Fibroblast of skin of right biceps (primary cell): ENCODE data around the gene HOXB5.

Experiments
- DNase-seq: peaks from one replicate; pipeline ENCODE4 v3.0.0-alpha.2; 2013

HOXB5 gene

GRCh38 chr17:48601207-48601538 lies 7.6 kb upstream of the HOXB5 start:
- no peak for DNase-seq

DNA sequence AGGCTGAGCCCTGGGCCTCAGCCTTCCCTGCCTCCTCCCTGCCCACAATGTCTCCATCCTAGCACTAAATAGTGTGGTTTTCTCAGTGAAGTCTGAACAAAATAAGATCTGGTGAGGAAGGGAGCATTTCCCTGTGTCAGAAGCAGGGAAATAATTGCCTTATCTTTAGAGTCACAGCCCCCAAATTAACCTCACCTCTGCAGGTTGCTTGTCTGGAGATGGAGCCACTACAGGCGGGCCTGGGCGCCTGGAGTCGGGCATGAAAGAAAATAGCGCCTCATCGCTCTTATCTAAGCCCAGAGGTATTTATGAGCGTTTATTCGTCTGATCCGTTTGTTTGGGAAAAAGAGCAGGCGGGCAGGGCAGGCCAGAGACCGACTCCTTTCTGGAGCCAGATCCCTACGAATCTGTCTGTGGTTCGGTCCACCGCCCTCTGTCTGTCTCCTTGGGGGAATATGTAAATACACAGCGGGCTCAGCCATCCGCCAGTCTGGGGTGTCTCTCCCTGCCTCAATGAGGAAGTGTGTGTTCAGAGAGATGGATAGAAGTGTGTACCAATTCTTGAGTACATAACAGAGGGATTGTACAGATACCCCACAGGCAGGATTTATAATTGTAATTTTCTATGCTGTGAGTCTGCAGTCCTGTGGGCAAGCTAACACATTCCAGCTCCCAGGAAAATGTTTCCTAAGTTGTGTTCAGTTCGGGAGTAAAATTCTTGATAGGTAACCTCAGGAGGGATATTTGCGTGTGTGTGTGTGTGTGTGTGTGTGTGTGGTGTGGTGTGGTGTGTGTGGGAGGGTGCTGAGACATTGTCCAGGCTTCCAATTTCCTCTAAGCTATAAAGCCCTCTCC lies 6.9 kb upstream of the HOXB5 start:
- no peak for DNase-seq

GRCh38 chr17:48599354-48599753 lies 5.8 kb upstream of the HOXB5 start:
- no peak for DNase-seq

- no peak for DNase-seq
Measured at GRCh38 chr17:48598736-48599135, 5.2 kb upstream of the HOXB5 start.

DNA sequence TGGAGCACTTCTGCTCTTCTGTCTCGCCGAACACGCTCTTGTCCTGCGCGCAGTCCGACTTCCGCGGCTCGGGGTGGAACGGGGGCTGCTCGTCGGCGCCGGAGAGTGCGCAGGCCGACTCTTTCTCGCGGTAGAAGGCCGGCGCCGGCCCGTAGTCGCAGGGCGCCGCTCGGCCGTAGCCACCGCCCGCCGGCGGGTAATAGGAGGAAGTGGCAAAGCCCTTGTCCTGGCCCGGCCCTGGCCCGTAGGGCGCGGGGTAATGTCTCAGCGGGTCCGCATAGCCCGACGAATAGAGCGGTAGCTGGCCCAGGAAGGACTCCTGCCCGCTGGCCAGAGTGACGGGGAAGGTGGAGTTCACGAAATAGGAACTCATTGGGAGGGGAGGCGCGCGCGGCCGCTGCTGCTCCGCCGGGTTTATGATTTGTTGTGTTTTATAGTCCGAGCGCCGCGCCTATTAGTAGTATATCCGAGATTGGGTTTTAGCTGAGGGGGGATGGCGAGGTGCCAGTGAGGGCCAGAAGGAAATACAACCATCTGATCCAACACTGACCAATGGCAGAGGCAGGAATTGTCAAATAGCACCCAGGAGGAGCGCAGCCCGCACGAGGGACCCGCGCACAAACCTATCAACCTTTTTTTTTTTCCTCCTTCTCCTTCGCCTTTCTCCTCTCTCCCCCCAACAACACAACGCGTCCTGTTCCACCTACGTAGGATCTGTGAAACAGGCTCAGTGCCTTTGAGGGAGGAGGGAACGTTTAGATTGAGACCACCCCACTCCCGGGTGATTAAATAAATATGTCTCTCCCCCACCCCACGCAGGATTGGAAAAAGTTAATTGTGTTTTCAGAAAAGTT lies 4.4 kb upstream of the HOXB5 start:
- DNase-seq, result peak; percentile 81

- no peak for DNase-seq
Measured at GRCh38 chr17:48597528-48597777, 3.9 kb upstream of the HOXB5 start.

- peak; percentile 93 for DNase-seq
Measured at GRCh38 chr17:48596735-48597527, 3.4 kb upstream of the HOXB5 start.

GRCh38 chr17:48596000-48596734 lies 2.6 kb upstream of the HOXB5 start:
- peak; percentile 55 for DNase-seq

GRCh38 chr17:48595278-48595999 lies 1.9 kb upstream of the HOXB5 start:
- DNase-seq, result no peak

DNA sequence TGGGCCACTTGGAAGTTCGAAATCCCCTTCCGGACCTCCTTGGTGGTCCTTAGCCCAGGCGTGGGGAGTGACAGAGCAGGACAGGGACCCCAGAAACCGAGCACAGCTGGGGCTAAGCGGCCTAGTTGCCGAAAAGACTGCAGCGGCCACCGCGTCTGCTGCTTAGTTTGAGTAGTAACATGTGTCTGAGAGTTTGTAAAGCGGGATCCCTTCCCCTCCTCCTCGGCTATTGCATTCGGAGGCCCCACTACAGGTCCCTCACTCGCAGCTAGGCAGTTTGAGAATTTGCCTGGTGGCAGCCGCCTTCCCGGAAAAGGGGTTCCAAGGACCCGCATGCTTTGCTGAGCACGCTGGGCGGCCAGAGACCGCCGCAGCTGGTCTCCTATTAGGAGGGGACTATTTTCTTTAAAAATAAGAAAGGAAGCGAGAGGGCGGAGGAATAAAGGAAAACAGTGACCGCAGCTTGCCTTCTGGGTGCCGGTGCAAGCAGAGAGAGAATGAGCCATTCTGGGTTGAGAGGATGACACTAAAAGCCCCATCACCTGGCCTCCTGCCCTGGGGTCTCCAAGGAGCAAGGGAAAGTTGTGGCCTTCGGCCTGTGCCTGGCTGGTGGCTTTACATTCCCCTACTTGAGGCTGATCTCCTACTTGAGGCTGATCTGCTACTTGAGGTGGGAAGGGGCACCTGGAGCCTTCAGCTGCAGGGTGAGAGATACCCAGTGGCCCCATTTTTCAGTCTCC lies 1.1 kb upstream of the HOXB5 start:
- peak; percentile 66 for DNase-seq

GRCh38 chr17:48593840-48594537 lies 410 bp upstream of the HOXB5 start:
- peak; percentile 98 for DNase-seq

DNA sequence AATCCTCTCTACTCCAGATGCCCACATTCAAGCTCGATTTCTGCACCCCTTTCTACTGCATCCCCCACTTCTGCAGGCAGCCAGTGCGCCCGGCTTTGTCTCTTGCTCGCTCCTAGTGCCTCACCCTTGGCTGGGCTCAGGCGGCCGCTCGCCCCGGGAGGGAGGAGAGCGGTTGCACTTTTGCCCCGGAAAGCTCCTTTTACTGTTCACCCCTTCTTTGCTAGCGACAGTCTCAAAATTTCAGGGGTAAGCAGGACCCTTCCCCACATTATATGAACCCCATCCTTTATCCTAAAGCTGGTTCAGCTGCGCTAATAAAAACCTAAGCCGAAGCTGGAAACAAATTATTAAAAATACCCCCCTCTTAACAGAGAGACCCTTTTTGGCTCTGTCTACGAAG lies 1.0 kb downstream of the HOXB5 start:
- no peak for DNase-seq

GRCh38 chr17:48592057-48592514 lies 1.5 kb downstream of the HOXB5 start:
- DNase-seq, result peak; percentile 47

- DNase-seq, result no peak
Measured at GRCh38 chr17:48591255-48592056, 2.1 kb downstream of the HOXB5 start.

DNA sequence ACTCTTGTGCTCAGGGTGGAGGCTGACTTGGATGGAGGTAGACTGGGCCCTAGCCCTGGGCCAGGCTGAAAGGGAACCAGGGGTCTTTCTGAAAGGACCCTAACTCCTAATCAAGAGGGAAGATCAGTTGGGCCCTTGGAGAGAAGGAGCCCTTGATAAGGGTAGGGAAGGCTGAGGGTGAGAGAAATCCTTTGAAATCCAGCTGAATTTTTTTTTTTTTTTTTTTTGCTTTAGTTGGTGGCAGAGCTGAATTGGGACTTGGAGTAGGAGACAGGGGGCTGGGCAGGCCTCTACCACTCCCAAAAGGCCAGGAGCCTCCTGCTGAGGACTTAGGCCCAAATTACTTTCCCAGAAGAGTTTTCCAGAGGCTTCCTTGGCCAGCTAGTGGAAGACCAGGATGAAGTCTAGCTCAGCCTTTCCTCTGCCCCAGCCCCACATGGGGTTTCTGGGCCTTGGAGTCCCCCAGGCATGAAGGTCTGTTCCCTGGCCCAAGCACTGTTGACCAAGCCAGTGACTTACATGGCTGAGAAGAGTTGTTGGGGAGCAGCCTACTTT lies 2.9 kb downstream of the HOXB5 start:
- DNase-seq, result no peak

DNA sequence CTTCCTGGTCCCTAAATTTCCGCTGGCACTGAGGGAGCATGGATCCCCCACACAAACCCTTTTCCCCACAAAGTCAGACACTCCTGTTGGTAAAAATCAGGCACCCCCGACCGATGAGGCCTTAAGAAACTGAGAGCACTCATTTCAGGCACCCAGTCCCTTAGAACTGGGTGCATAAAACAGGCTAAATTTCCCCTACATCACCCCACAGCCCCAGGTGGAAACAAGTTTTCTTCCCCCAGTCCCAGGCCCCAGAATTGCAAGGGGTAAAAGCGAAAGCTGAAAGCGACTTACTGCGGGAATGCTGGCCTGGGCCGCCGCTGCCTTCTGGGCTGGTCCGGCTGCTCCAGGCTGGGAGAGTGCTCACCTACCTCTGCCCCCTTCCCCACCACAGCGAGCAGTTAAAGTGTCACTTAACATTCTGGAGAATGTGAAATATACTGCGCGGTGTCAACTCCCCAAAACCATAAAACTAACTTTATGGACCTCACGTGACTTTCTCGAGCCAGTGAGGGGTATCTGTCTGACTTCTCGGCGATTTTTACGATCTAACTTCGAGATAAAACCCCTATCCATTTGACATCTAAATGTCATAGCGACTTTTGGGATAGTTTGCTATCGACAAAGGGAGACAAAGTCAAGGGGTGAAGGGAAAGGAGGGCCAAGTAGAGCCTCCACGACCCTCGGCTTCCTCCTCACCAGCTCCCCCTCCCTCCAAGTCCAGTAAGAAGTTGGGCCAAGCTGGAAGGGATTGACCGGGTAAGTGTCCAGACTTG lies 3.6 kb downstream of the HOXB5 start, which contains the start of gene HOXB3:
Gene HOXB3 (minus strand): TSS at position 411 of the 776 bp plus-strand sequence. CDS start 37,767 bp downstream, outside the sequence.
- DNase-seq, result peak; percentile 88

GRCh38 chr17:48589060-48589830 lies 4.3 kb downstream of the HOXB5 start:
- no peak for DNase-seq

DNA sequence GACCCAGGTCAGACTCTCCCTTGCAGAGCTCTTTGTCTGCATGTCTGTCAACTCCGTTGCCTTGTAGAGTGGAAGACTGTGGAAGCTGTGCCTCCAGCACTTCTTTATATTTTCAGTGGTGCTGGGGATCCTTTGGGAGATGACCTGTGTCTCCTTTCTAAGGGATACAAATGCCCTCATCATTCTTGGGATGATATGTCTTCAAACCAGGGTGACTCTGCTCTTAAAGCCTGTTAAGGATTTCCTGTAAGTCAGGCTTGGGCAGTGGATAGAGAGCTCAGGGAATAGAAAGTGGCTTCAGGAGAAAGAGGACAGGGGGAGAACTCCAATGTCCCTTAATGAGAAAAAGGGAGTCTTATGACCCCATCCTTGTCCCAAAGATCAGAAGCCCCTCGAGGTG lies 5.1 kb downstream of the HOXB5 start:
- peak; percentile 57 for DNase-seq
